AG09309 (cell line): ENCODE data around the gene GPR137B.
"Not testable (repeated sequence)": the region's sequence is repeated elsewhere in the genome, so short reads cannot be mapped to it uniquely, and the experiment has no call there.

Source experiments
- DNase-seq: peaks from one replicate; pipeline ENCODE4 v3.0.0-alpha.2; 2010; ENCODE audit warnings: low read depth
- H3K4me3 ChIP-seq: 2 replicates; pipeline ENCODE4 v1.5.1; 2011; ENCODE audit warnings: mild to moderate bottlenecking, low read depth, low read length, moderate library complexity; ENCODE audit not compliant: control insufficient read depth
- TF ChIP-seq, protein P1 (sequence below): IDR thresholded peaks from 2 replicates; pipeline ENCODE4 v1.5.1; 2011; ENCODE audit warnings: mild to moderate bottlenecking, low read depth, low read length, inconsistent platforms; ENCODE audit not compliant: insufficient read depth, control insufficient read depth; ENCODE audit errors: missing control alignments

GPR137B gene

DNA sequence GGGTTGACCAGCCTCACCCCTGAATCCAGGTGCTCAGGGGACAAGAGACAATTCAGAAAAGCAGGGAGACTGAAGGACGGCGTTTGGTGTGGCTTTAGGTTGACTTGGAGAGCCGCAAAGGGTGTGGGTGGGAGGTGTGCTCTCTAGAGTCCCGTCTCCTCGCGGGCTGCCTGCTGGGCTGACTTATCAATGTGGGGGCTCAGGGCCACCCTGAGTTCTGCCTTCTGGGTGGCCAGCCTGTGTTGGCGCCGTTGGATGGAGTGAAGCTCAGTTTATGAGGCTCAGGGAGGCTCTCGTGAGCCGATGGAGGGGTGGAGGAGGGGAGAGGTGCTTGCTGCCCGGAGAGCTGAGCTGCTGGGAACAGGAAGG is 13.0 kb downstream of the GPR137B start:
- H3K4me3 ChIP-seq = no peak overlapping the region
- TF ChIP-seq, protein P1, sequence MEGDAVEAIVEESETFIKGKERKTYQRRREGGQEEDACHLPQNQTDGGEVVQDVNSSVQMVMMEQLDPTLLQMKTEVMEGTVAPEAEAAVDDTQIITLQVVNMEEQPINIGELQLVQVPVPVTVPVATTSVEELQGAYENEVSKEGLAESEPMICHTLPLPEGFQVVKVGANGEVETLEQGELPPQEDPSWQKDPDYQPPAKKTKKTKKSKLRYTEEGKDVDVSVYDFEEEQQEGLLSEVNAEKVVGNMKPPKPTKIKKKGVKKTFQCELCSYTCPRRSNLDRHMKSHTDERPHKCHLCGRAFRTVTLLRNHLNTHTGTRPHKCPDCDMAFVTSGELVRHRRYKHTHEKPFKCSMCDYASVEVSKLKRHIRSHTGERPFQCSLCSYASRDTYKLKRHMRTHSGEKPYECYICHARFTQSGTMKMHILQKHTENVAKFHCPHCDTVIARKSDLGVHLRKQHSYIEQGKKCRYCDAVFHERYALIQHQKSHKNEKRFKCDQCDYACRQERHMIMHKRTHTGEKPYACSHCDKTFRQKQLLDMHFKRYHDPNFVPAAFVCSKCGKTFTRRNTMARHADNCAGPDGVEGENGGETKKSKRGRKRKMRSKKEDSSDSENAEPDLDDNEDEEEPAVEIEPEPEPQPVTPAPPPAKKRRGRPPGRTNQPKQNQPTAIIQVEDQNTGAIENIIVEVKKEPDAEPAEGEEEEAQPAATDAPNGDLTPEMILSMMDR = no peak
- no peak for DNase-seq

DNA sequence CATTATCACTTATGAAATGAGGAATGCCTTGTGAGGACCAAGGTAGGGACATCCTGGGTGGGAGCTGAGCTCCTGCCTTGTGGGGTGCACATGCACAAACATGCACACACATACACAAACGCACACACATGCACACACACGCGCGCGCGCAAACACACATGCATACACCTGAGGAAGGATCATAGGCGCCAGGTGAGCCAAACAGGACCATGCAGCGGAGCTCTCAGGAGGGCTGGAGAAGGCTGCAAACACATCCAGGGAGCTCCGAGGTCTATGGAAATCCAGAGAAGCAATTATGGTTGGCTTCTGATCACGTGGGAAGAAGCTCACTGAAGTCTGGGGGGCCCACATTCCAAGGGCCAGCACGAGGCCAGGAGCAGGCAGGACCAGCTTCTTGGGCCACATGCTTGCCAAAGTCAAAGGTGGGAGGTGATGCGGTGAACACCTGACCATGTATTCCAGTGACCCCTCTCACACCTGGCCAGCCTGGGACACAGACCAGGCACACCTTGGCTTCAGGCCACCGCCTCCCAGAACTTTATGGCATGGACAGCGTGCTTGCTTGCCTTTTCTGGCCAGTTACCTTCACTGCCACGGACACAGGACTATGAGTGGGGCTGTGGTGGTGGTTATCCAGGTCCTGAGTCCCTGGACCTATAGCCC is 13.6 kb downstream of the GPR137B start:
- no peak for DNase-seq
- TF ChIP-seq, protein P1 = no peak
- no peak overlapping the region for H3K4me3 ChIP-seq

DNA sequence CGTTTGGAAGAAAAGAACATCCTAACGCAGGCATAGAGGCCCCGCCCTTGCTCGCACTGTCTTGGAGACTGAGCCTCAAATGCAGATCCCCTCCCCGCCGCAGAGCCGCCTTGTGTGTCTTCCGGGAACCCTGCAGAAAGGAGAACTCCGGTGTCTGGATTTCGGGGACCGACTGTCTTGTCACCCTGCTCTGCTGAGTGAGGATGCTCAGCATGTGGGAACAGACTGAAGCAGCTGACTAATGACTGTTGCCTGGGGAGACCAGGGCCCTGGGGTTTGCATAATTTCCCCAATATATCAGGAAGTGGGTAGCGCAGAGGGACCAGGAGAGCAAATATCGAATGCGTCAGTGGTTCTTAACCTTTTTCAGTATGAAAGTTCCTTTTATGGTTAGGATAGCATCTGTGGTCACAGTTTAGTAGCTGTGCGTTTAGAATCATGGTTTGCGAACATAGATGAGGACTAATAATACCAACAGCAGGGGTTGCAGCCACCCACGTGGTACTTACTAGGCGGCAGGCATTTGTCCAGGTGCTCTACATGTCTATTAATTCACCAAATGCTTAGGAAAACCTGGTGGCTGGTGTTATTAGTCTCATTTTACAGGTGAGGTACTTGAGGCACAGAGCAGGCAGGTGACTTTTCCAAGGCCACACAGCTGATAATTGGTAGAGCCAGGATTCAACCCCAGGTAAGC is 14.3 kb downstream of the GPR137B start:
- no peak overlapping the region for H3K4me3 ChIP-seq
- TF ChIP-seq, protein P1 = no peak
- no peak for DNase-seq

DNA sequence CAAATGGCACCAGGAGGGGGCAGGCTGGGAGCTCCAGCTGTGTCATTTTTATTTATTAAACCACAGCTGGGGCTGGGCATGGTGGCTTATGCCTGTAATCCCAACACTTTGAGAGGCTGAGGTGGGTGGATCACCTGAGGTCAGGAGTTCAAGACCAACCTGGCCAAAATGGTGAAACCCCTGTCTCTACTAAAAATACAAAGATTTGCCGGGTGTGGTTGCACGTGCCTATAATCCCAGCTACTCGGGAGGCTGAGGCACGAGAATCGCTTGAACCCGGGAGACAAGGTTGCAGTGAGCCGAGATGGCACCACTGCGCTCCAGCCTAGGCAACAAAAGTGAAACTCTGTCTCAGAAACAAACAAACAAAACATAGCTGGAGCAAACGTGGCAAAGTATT is 15.7 kb downstream of the GPR137B start:
- H3K4me3 ChIP-seq, DNase-seq: not testable (repeated sequence)

DNA sequence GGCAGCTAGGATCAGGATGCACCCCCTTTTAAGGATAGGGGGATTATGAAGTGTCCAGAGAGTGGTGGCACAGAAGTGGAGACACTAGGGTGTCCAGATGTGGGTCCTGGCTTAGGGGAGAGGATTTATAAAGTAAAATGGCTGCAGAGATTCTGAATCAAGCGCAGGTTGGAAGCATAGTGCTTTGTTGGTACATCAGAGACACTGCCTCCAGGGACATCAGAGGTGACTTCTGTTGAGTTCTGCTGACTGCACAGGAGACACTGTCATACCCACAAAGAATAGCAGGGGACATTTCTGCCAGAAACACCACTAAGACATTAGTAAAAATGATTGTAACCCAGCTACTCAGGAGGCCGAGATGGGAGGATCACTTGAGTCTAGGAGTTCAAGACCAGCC is 16.4 kb downstream of the GPR137B start:
- TF ChIP-seq, protein P1 = no peak
- H3K4me3 ChIP-seq = no peak overlapping the region
- DNase-seq = no peak

DNA sequence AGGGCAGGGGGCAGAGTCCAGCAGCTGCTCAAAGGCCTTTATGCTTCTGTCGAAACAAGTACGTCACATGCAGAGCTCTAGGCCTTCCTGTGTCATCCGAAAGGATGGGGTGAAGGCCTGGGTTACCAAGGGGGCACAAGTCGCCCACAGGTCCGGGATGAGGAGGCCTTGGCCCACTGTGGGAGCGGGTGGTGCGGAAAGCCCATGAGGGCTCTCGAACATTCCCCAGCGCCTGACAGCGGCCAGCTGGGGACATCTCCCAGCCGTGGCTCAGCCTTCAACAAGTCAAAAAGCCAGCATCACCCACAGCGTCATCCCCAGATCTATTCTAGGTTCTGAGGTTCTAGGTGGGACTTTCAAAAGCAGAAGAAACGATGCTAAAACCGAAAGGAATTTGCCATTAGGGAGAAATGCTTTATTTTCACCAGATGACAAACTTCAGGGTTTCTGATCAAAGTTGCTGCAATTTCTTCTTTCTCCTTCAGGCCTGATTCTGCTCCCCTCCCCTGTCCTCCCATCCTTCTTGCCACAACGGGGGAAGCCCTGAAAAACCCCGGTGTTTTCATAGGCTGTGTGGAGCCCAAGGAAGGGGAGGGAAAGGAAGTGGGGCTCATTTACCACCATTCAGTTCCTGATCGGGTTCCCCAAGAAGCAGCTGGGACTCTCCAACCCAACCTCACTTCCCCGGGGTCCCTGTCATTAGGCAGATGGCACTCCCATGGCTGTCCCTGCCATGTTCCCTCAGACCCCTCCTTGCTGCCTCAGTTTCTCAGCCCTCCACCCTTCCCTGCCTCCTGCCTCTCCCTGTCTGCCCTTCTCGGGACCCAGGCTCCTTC is 17.6 kb downstream of the GPR137B start:
- TF ChIP-seq, protein P1 = no peak
- no peak for DNase-seq

More for the DNA sequence above, 17.6 kb downstream of the GPR137B start:
- H3K4me3 ChIP-seq = no peak overlapping the region
